GM21390 (cell line): ENCODE data around the gene ROR1.

Experiments
- ATAC-seq: cut with Tn5 transposase; IDR thresholded peaks from one replicate; pipeline ENCODE4 v1.9.1; 2021; ENCODE audit not compliant: unreplicated experiment

ROR1 gene

GRCh38 chr1:63928186-63929105 lies 154.6 kb downstream of the ROR1 start:
- ATAC-seq: no peak

DNA sequence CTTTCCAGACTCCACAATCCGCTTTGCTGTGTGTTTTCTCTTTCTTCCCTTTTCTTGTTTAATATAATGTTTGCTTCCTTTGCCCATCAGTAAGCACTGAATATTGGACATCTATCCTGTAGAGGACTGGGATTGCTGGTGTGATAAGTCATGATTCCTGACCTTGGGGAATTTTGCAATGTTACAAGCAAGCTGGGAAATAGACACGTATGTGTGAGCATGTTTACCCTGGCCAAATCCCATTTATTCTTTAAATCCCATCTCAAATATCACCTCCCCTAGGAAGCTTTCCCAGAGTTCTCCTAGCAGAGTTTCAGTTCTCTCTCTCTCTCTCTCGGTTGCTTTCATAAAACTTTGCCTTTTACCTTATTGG lies 155.3 kb downstream of the ROR1 start:
- ATAC-seq: no peak

DNA sequence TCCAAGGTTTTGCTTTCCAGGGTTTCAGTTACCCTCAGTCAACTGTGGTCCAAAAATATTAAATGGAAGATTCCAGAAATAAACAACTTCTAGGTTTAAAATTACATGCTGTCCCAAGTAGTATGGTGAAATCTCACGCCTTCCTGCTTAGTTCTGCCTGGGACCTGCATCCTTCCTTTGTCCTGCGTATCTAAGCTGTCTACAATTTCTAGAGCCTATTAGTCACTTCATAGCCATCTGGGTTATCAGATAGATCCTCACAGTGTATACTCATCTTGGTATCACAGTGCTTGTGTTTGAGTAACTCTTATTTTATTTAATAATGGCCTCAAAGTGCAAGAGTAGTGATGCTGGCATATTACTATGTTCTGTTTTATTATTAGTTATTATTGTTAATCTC lies 157.7 kb downstream of the ROR1 start:
- no peak for ATAC-seq

DNA sequence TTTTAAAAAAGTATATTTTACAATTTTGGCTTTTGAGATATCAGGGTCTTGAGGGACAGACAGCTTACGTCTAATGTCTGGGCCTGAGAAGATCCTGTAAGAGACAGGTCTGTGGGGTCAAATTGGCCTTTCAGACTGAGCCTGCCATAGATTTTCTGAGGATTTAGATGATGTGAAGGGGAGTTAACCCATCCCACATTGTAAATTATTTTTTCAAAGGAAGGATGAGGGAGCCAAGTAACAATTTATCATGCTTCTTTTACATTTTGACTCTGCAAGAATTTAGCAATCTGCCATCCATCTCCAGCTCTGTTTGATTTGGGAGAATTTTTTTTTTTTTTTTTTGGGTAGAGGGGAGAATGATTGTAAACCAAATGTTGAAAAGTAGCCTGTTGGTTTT lies 160.9 kb downstream of the ROR1 start:
- ATAC-seq: no peak

DNA sequence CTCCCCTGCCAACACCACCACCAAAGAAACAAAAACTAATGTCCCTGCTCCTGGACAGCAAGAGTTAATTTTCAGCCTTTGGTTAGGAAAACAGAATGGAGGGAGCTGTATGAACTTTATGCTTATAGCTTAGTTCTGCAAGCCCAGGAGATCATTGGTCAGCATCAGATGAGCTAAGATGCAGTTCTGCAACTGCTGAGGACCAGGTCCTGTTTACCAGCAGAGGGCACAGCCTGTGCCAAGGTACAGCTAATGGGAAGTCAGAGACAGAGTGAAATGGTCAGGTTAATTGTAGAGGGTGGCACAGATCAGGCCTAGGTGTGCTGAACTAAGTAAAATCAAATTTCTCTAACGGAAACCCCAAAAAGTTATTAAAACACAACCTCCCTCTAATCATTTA lies 161.3 kb downstream of the ROR1 start:
- ATAC-seq: no peak

- ATAC-seq: no peak
Measured at GRCh38 chr1:63935553-63935952, 161.7 kb downstream of the ROR1 start.

GRCh38 chr1:63936276-63936675 lies 162.5 kb downstream of the ROR1 start:
- no peak for ATAC-seq

DNA sequence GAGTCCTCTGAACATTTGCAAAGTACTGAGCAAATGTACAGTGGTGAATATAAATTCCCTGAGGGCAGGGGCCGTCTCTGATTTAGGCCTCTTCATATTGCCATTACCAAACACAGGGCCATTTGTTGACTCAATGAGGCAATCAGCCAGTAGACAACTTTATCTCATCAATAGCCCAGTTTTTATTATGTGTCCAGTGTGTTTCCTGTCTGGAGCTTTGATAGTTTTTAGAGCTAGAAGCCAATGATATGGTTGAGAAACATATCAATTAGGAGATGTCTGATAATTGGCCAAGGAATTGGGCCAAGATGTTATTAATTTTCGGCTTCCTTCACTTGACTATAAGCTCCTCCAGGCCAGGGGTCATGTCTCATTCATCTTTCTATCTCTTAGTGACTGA lies 163.0 kb downstream of the ROR1 start:
- ATAC-seq: no peak

GRCh38 chr1:63937461-63938022 lies 163.7 kb downstream of the ROR1 start:
- ATAC-seq: no peak

DNA sequence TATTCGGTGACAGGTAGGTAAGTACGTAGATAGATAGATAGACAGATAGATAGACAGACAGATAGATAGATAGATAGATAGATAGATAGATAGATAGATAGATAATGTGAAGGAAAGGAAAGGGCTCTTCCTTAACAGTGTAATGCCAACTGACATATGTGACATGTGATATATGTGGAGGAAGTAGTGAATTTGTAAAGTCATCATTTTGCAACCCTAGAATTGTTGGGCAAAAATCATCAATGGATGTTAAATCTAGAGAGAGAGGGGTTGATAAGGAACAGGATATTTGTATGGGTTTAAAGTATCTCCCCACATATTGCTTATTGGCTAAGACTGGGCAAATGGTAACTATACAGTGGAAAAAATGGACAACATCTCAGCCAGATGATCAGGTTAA lies 166.6 kb downstream of the ROR1 start:
- ATAC-seq: no peak

- ATAC-seq: no peak
Measured at GRCh38 chr1:63943393-63943792, 169.6 kb downstream of the ROR1 start.

DNA sequence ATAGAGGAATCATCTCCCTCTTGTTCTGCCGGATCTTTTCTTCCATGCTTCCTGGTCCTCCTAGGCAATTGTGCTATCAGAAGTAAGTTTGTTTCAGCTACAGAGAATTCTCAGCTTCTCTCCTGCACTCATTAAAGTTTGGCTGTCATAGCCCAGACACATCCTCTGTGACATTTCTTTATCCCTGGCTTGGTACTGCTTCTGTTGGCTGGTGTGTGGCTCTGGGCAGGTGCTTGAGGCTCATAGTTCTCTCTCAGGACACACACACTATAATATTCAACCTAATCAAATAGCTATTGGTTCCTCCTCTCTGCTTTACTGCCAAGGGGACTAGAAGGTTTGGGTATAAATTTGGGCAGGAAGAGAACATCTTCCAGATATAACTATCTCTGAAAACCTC lies 172.1 kb downstream of the ROR1 start:
- ATAC-seq: no peak

- no peak for ATAC-seq
Measured at GRCh38 chr1:63946866-63947491, 173.2 kb downstream of the ROR1 start.

GRCh38 chr1:63947904-63948303 lies 174.1 kb downstream of the ROR1 start:
- ATAC-seq: no peak

GRCh38 chr1:63950023-63950422 lies 176.2 kb downstream of the ROR1 start:
- no peak for ATAC-seq

- no peak for ATAC-seq
Measured at GRCh38 chr1:63951059-63951946, 177.5 kb downstream of the ROR1 start.

DNA sequence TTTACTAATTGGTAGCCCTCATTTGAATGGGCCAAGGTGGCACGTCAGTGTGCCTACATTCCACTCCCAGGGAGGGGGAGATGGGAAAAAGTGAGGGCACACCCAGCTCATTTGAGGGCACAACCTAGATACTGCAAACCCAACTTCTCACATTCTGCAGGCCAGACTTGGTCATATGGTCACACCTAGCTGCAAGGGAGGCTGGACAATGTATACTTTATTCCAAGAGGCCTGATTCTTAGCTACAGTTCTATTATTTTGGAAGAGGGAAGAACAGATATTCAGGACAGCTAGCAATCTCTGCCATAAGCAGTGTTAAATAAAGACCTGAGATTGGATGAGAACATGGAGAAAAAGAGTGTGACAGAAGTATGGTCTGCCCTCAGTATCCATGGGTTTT lies 180.4 kb downstream of the ROR1 start:
- ATAC-seq: no peak

DNA sequence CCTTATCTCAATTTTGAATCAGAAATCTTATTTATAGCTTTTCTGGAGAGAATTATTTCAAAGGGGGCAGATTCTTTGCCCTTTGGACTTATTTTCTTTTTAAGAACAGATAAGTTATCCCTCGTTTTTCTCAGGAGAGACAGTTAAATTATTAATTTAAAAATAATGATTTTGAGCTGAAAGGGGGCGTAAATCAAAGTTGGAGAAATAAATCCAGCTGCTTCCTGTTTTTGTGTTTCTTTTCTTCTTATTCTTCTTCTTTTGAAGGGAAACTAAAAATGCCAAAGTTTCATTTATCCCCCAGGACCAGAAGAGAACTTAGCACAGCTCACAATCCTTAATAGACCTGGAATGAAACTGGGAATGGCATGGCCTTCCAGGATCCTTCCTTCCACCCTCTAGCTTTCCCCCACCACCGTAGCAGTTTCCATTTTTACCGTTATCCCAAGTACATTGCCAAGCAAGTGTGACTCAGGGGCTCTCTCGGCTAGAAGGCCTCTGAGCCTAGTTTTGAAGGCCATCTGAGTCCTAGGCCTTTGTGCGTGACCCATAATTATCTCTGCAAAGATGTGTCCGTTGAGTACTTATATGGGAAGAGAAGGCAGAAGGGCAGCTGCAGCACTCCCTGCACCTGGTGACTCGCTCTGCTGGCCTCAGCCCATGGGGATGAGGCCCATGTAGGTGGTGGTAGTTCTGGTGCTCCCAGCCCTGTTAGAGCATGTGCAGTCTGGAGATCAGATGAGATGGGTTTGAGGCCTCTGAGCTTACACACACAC lies 181.7 kb downstream of the ROR1 start:
- ATAC-seq: no peak

- ATAC-seq: no peak
Measured at GRCh38 chr1:63958556-63958955, 184.7 kb downstream of the ROR1 start.

DNA sequence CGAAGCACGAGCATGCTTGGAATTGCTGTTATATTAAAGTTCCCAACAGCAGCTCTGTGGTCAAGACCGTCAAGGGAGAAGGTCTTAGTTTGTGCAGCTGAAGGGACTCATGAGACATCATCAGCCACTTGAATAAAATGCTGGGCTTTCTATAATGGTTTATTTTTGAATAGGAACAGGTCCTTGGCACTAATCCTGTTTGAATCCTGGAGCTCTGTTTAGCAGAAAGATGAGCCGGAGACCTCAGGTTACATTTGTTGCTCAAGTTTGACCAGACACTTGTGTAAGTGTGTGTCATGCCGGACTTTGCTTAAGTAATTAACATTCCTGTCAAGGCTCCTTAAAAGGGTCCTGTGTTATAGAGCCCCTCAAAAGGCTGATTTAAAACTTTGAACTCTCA lies 186.5 kb downstream of the ROR1 start:
- no peak for ATAC-seq

DNA sequence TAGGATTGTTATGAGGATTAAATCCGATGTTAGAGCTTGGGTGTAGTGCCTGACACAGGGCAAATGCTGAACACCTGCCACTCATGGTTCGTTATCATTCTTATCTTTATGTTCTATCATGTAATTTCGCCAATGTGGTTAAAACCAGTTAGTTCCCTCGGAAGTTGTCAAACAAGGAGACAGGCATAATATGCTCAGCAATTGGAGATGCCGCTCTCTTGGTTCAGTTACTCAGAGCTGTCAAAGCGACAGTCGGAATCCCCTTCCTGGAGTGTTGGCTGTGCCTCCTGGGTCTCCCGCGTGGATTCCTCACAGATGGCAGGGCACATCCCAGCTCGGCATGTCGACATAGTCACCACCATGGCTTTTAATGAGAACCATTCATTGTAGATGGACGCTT lies 192.2 kb downstream of the ROR1 start:
- ATAC-seq: no peak
